ENCODE measurements around the gene FCGR3A.

The FCGR3A gene

GRCh38 chr1:161502641-161503393 lies 46.8 kb downstream of the FCGR3A start:
- TF ChIP-seq CTCF (IDR thresholded peaks at IDR 0.05; ENCODE audit: insufficient read depth, low read depth, low read length, missing control alignments): no peak
- H3K4me3 ChIP-seq (ENCODE audit: low read length): no peak overlapping the region
- DNase-seq (ENCODE audit: low read depth): no peak

DNA sequence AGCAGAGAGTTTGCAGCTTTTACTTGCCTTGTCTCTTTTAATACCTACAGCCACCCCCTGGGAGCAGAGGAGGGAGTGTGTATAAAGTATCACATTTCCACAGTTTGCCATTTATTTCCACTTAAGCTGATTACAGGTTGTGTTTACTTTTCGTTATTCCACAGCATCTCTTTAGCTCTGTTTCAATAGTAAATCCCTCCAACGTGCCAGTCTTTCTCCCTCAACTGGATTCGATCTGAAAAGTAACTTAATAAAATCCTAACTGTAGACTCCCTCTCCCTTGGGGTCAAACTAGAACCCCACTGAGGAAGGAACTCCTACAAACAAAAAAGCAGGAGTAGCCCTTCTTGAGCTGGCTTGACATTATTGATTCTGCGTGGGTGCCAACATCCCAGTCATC lies 47.4 kb downstream of the FCGR3A start:
- no peak overlapping the region for H3K4me3 ChIP-seq (ENCODE audit: low read length)
- no peak for DNase-seq (ENCODE audit: low read depth)
- no peak for TF ChIP-seq CTCF (IDR thresholded peaks at IDR 0.05; ENCODE audit: insufficient read depth, low read depth, low read length, missing control alignments)

DNA sequence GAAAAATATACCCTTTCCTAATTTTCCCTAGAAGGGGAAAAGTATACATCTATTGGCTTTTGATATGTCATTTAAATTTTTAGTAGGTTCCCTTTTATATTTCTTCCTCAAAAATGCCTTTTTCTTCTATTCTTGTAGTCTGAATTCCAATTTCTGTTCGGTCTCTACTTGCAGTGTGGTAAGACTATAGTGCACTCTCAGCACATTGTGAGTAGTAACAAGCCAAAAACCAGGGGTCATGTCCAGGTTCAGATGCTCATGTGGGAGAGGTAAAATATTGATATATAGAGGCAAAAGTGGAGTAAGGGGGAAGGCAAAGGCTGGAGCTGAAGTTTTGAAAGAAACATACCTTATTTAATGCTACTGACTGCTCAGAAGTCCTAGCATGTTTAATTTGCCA lies 48.4 kb downstream of the FCGR3A start:
- no peak overlapping the region for H3K4me3 ChIP-seq (ENCODE audit: low read length)
- DNase-seq (ENCODE audit: low read depth): no peak
- TF ChIP-seq CTCF (IDR thresholded peaks at IDR 0.05; ENCODE audit: insufficient read depth, low read depth, low read length, missing control alignments): no peak

GRCh38 chr1:161499099-161500039 lies 50.2 kb downstream of the FCGR3A start:
- H3K4me3 ChIP-seq (ENCODE audit: low read length): no peak overlapping the region
- no peak for DNase-seq (ENCODE audit: low read depth)
- TF ChIP-seq CTCF (IDR thresholded peaks at IDR 0.05; ENCODE audit: insufficient read depth, low read depth, low read length, missing control alignments): no peak

- H3K4me3 ChIP-seq (ENCODE audit: low read length): no peak overlapping the region
- DNase-seq (ENCODE audit: low read depth): no peak
- no peak for TF ChIP-seq CTCF (IDR thresholded peaks at IDR 0.05; ENCODE audit: insufficient read depth, low read depth, low read length, missing control alignments)
These were observed 51.0 kb downstream of the FCGR3A start for GRCh38 chr1:161498646-161499045.

DNA sequence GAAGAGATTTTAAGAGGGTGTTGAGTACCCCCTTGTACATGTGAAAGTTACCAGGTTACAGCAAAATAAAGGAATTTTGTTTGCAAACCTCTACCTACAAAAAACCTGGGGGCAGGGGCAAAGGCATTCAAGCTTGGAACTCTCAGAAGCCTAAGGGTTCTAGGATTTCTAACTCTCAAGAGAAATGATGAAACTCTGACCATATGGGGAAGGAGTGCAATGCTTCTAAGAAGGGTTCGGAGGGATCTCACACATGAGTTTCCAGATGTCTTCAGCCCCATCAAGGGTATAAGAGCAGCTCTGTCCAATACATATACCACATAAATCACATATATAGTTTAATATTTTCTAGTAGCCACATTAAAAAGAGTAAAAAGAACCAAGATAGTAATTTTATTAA lies 51.7 kb downstream of the FCGR3A start:
- no peak for DNase-seq (ENCODE audit: low read depth)
- no peak for TF ChIP-seq CTCF (IDR thresholded peaks at IDR 0.05; ENCODE audit: insufficient read depth, low read depth, low read length, missing control alignments)
- no peak overlapping the region for H3K4me3 ChIP-seq (ENCODE audit: low read length)

All from epithelial cell of esophagus (primary cell).